B cell (primary cell): ENCODE results near the gene CMIP. TPM values are rescaled to one million over a fixed set of nuclear protein-coding genes. Genes with fewer than 3 reads are reported as not detected.

ENCODE experiments used
- ATAC-seq: fragments of 200-7000 bp; cut with Tn5 transposase; one replicate; pipeline ENCODE4 v1.10.0; 2021; ENCODE audit warnings: low read depth, mild to moderate bottlenecking, moderate number of reproducible peaks, moderate library complexity
- CTCF ChIA-PET: fragments of 350-600 bp; sonication (Branson Sonifier 250); formaldehyde crosslinking; loops from one replicate; lab custom pipeline; 2021; ENCODE audit warnings: antibody characterized with exemption, inconsistent platforms; lab: Charles Lee
- POLR2A ChIA-PET: fragments of 350-600 bp; sonication (Branson Sonifier 250); formaldehyde crosslinking; loops from one replicate; lab custom pipeline; 2021; ENCODE audit warnings: antibody characterized with exemption; lab: Charles Lee
- DNase-seq: peaks from one replicate; pipeline ENCODE4 v3.0.0; 2013
- H2AFZ ChIP-seq: 2 replicates; pipeline ENCODE4 v1.6.1; 2012; ENCODE audit warnings: mild to moderate bottlenecking, low read depth, low read length; ENCODE audit not compliant: insufficient read depth, poor library complexity, severe bottlenecking
- H3K27ac ChIP-seq, 2 donors: 1 replicate in 1 of 2; 2 replicates in 1 of 2; pipeline ENCODE4 v1.5.1; 2012 to 2013; ENCODE audit warnings: low read length in 2 of 2, mild to moderate bottlenecking in 2 of 2, moderate library complexity in 1 of 2
- H3K27me3 ChIP-seq, 4 experiments: fragments of 200-600 bp in 1 of 4; sonication (generic) in 1 of 4; replicated peaks in 1 of 4; 1 replicate in 2 of 4; 2 replicates in 2 of 4; pipeline versions ENCODE4 v1.6.1 to v1.7.0; 2013 to 2016; ENCODE audit warnings: low read length in 3 of 4, mild to moderate bottlenecking in 2 of 4, mixed read lengths in 1 of 4, moderate library complexity in 1 of 4; ENCODE audit not compliant: insufficient read depth in 4 of 4, control insufficient read depth in 3 of 4; ENCODE audit errors: control extremely low read depth in 1 of 4
- H3K36me3 ChIP-seq, 2 experiments: replicated peaks in 1 of 2; 1 replicate in 1 of 2; 2 replicates in 1 of 2; pipeline versions ENCODE4 v1.6.1 to v1.7.1; 2013; ENCODE audit warnings: low read length in 1 of 2; ENCODE audit not compliant: insufficient read depth in 2 of 2, control insufficient read depth in 1 of 2; ENCODE audit errors: control extremely low read depth in 1 of 2, extremely low read depth in 1 of 2
- H3K4me1 ChIP-seq, 2 donors: fragments of 200-600 bp in 1 of 2; sonication (generic) in 1 of 2; 1 replicate in 1 of 2; 2 replicates in 1 of 2; pipeline versions ENCODE4 v1.5.1 to v1.6.1; 2013 to 2017; ENCODE audit warnings: low read length in 2 of 2; ENCODE audit not compliant: control insufficient read depth in 2 of 2, insufficient read depth in 2 of 2
- H3K4me2 ChIP-seq: replicated peaks from 2 replicates; pipeline ENCODE3; 2012; ENCODE audit warnings: mild to moderate bottlenecking, low read depth, low read length; ENCODE audit not compliant: poor library complexity, severe bottlenecking
- H3K4me3 ChIP-seq, 5 experiments: fragments of 200-600 bp in 1 of 5; sonication (generic) in 1 of 5; 1 replicate in 3 of 5; 2 replicates in 2 of 5; pipeline versions ENCODE4 v1.5.1 to v1.7.0; 2011 to 2016; ENCODE audit warnings: low read length in 4 of 5, mild to moderate bottlenecking in 4 of 5, low read depth in 2 of 5, control low read depth in 1 of 5, moderate library complexity in 1 of 5; ENCODE audit not compliant: insufficient read depth in 1 of 5; ENCODE audit errors: control extremely low read depth in 1 of 5, extremely low read depth in 1 of 5
- H3K79me2 ChIP-seq: fragments of 200-600 bp; sonication (generic); one replicate; pipeline ENCODE4 v1.6.0; 2016; ENCODE audit warnings: low read length; ENCODE audit not compliant: control insufficient read depth, insufficient read depth
- H3K9ac ChIP-seq: fragments of 200-600 bp; sonication (generic); 2 replicates; pipeline ENCODE4 v1.6.1; 2017; ENCODE audit warnings: mild to moderate bottlenecking, low read length, moderate library complexity
- H3K9me3 ChIP-seq, 3 donors: one replicate each; pipeline versions ENCODE4 v1.6.1 to v1.7.1; 2013; ENCODE audit warnings: low read length in 2 of 3; ENCODE audit not compliant: control insufficient read depth in 2 of 3, insufficient read depth in 1 of 3; ENCODE audit errors: control extremely low read depth in 1 of 3
- H4K20me1 ChIP-seq: 2 replicates; pipeline ENCODE4 v1.6.0; 2012; ENCODE audit warnings: mild to moderate bottlenecking, low read length; ENCODE audit not compliant: insufficient read depth, control insufficient read depth, poor library complexity, severe bottlenecking
- H3K27ac Mint-ChIP-seq: one replicate; pipeline ENCODE4 v1.8.0; 2021; ENCODE audit warnings: mixed read lengths
- H3K27me3 Mint-ChIP-seq: one replicate; pipeline ENCODE4 v1.8.0; 2021; ENCODE audit warnings: mixed read lengths
- H3K4me1 Mint-ChIP-seq: one replicate; pipeline ENCODE4 v1.8.0; 2021; ENCODE audit warnings: mixed read lengths
- H3K4me3 Mint-ChIP-seq: one replicate; pipeline ENCODE4 v1.8.0; 2021; ENCODE audit warnings: mixed read lengths
- H3K9me3 Mint-ChIP-seq: one replicate; pipeline ENCODE4 v1.8.0; 2022; ENCODE audit warnings: mixed read lengths; ENCODE audit not compliant: insufficient read depth
- CTCF ChIP-seq: fragments of 200-600 bp; IDR thresholded peaks from one replicate; pipeline ENCODE4 v1.8.0; 2022; ENCODE audit warnings: antibody characterized with exemption, mild to moderate bottlenecking
- EZH2 ChIP-seq: IDR thresholded peaks from 2 replicates; pipeline ENCODE4 v1.6.1; 2012; ENCODE audit warnings: borderline replicate concordance, low read depth, mild to moderate bottlenecking, moderate library complexity, low read length; ENCODE audit not compliant: insufficient read depth, poor library complexity, severe bottlenecking
- WGBS: methylation state at CpG from one replicate; pipeline ENCODE4 v1.1.5; 2013; ENCODE audit warnings: missing lambda C conversion rate; ENCODE audit not compliant: insufficient coverage; 5-methylcytosine and 5-hydroxymethylcytosine counted together
- intact Hi-C: fragments of 100-400 bp; cut with micrococcal nuclease; formaldehyde crosslinking; loops from one replicate; pipeline ENCODE4 v1.10.0; 2022
- polyA plus RNA-seq: library from polyadenylated mRNA; depleted of rRNA; stranded (reverse); fragments of >200 nt; gene quantifications from 2 replicates; pipeline ENCODE4 v1.2.3, GENCODE V29; 2012
- total RNA-seq, 2 donors: library from RNA; stranded (reverse); fragments of 120-200 nt in 1 of 2; gene quantifications; 1 replicate in 1 of 2; 2 replicates in 1 of 2; pipeline versions ENCODE4 v1.2.3 to v1.2.4, GENCODE V29; 2013 to 2022

Gene CMIP
- total and polyA plus RNA-seq, 2 donors (not counting 1 experiment from before 2014, with no cell fraction given), result 27.1 to 155 TPM

GRCh38 chr16:81551151-81551808 is 106.7 kb downstream of the CMIP start:
- 79% methylated on average over 4 of the region's 6 CpGs for WGBS
- Histone ChIP-seq H2AFZ (no peak overlapping the region), H3K9me3 (peaks cover 0 to 12% (median 0%) of the 10 kb centered on the region in 3 donors), H4K20me1 (peaks cover 97% of the 10 kb centered on the region), H3K27me3 (no peaks in the 10 kb centered on the region), H3K79me2 (peaks cover 99% of the 10 kb centered on the region), H3K4me1 (peaks cover 3 to 18% of the 10 kb centered on the region in 2 donors), H3K27ac (no peak overlapping the region), H3K4me3 (no peak overlapping the region), H3K4me2 (no peak overlapping the region), H3K36me3 (peaks cover 0 to 18% of the 10 kb centered on the region in 2 experiments), H3K9ac (no peak overlapping the region)
- ChIA-PET CTCF (no interaction called here), POLR2A (interaction anchor here (0.6 kb wide), 1 partner anchor 33 kb away, joined by 5 read pairs; no protein-coding TSS in a partner anchor)
- no peak for DNase-seq
- no peaks in the 10 kb centered on the region for H3K9me3 Mint-ChIP-seq
- TF ChIP-seq EZH2, result no peak
- TF ChIP-seq CTCF, result no peak
- intact Hi-C loops, result no loop called here
- no peak for ATAC-seq
- no peak overlapping the region for H3K4me3 Mint-ChIP-seq
- no peaks in the 10 kb centered on the region for H3K27me3 Mint-ChIP-seq
- peaks cover 50% of the 10 kb centered on the region for H3K4me1 Mint-ChIP-seq
- H3K27ac Mint-ChIP-seq, result no peak overlapping the region

GRCh38 chr16:81551821-81552304 is 107.3 kb downstream of the CMIP start:
- Mint-ChIP-seq H3K27ac (no peak overlapping the region), H3K27me3 (no peaks in the 10 kb centered on the region), H3K4me1 (peaks cover 50% of the 10 kb centered on the region), H3K9me3 (no peaks in the 10 kb centered on the region), H3K4me3 (no peak overlapping the region)
- intact Hi-C loops, result no loop called here
- Histone ChIP-seq H3K4me3 (no peak overlapping the region), H3K9me3 (peaks cover 0 to 12% (median 0%) of the 10 kb centered on the region in 3 donors), H2AFZ (no peak overlapping the region), H3K4me2 (no peak overlapping the region), H3K27ac (no peak overlapping the region), H3K9ac (no peak overlapping the region), H3K4me1 (peaks cover 3 to 17% of the 10 kb centered on the region in 2 donors), H3K36me3 (peaks cover 0 to 20% of the 10 kb centered on the region in 2 experiments), H3K79me2 (peaks cover 99% of the 10 kb centered on the region), H4K20me1 (peaks cover 91% of the 10 kb centered on the region), H3K27me3 (no peaks in the 10 kb centered on the region)
- 82% methylated on average over 10 of the region's 11 CpGs for WGBS
- POLR2A ChIA-PET, result interaction anchor here (0.6 kb wide), 1 partner anchor 34 kb away, joined by 5 read pairs; no protein-coding TSS in a partner anchor
- CTCF ChIA-PET, result no interaction called here
- no peak for TF ChIP-seq EZH2
- no peak for TF ChIP-seq CTCF
- ATAC-seq (no peak), DNase-seq (no peak)
